Tongue (tissue), 3 donors: Measurements from ENCODE around the gene CNTNAP1. TPM values are rescaled to one million over a fixed set of nuclear protein-coding genes. Genes with fewer than 3 reads are reported as not detected.
"Not testable (repeated sequence)": the region's sequence is repeated elsewhere in the genome, so short reads cannot be mapped to it uniquely, and the experiment has no call there.

Source experiments
- DNase-seq: peaks from one replicate; pipeline ENCODE4 v3.0.0-alpha.2; 2015
- small RNA-seq: library from RNA; depleted of rRNA; stranded (forward); fragments of <200 nt; gene quantifications from one replicate; pipeline ENCODE3, GENCODE V24; 2014; ENCODE audit warnings: low replicate concordance
- total RNA-seq: library from RNA; depleted of rRNA; stranded (reverse); fragments of >200 nt; gene quantifications from one replicate; pipeline ENCODE4 v1.2.3, GENCODE V29; 2014

The CNTNAP1 gene
- total RNA-seq, 1 donor from 2014 or later: 14.7 TPM

DNA sequence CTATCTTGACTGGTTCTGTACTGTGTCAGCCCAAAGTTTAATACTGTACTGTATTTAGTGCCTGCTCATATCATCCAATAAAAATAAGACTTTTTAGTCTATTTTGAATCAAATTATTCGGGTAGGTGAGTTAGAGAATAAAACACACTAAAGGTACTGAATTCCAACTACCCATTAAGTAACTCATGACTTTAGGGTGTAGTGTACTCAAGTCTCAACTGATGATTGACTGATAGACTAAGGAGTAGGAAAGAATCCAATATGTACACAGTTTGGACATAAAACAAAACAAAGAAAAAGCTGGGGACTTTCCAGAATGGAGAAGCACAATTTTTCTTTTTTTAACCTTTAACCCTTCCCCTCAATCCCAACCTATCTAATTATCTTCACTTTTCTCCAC lies 58.4 kb downstream of the CNTNAP1 start:
- DNase-seq: no peak

DNA sequence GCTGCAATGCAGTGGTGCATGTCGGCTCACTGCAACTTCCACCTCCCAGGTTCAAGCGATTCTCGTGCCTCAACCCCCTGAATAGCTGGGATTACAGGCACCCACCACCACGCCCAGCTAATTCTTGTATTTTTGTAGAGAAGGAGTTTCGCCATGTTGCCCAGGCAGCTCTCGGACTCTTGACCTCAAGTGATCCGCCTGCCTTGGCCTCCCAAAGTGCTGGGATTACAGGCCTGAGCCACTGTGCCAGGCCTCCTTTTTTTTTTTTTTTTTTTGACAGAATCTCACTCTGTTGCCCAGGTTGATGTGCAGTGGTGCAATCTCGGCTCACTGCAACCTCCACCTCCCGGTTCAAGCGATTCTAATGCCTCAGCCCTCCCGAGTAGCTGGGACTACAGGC lies 60.6 kb downstream of the CNTNAP1 start:
- DNase-seq: not testable (repeated sequence)

DNA sequence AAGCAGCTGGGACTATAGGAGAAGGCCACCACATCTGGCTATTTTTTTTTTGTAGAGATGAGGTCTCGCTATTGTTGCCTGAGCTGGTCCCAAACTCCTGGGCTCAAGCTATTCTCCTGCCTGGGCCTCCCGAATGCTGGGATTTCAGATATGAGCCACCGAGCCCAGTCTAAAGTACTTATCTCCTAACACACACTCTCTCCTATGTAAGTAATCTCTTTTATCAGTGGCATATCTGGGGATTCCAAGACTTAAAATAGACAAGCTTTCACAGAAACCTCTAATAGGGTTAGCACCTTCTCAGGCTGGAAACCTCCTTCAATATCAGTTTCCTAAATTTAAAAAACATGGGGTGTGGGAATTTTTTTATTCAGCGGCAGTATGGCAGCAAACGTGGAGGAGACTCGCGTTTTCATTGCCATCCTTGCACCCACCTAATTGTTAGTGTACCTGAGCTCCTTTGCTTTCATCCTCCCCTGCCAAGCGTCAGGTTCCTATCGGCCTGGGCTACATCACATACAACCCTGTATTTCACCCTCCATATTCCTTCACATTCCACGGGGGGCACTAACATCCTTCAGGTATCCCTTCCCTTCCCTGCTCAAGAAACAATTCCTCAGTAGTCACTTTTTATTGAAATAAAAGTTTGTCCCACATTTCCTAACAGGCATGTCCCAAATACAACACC lies 61.4 kb downstream of the CNTNAP1 start:
- DNase-seq: no peak

DNA sequence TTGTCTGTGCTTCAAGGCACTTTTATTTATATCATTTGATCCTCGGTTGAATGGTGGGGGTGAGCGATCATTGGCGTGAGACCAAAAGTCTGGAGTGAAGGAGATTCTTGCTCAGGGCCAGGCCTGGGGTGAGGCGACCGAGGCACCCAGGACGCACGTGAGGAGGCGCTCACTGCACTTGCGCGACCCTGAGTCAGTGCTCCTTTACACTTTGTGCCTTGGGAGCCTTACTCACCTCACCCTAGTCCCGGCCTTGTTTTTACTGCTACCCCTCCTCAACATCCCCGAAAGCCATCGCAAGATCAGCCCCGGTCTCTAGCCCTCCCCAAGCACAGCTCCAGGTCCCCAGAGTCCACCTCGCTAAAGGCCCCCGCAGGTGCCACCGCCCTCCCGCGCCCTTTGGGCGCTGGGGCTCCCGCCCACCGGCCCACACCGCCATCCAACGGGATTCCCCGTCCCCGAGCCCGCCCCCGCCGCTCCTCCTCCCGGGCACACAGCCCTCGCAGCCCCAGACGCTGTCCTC lies 62.0 kb downstream of the CNTNAP1 start:
- DNase-seq: no peak

DNA sequence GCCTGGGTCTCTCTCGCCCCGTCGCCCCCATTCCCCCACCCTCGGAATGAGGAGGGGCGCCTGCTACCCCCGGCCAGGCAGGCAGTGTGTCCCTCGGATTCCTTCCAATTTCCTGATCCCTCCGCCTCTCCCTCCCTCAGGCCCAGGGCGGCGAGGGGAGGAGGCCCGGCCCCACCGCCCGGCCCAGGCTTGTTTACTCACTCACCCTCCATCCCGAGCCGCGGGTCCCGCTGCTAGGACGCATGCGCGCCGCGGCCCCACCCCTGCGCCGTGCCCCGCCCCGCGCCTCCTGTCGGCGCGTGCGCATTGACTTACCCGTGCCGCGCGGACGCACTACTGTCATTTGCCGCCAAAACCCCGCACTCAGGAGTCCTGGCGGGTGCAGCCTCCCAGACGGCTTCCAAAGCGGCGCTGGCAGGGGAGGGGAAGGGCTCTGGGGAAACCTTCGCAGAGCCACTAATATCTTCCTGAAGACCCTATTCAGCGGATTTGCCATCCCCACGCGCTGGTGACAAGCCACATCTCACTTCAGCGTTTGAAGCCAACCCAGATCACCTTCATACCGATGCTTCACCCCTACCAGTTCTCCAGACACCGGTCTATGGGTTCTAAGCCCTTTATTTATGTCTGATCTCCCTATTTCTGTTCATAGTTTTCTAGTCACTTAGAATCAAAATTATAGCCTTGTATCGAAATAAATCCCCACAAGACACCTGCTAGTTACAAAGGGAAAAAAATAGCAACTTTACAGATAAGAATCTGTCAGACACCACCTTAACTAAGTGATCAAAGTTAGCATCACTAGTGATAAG lies 62.7 kb downstream of the CNTNAP1 start, which contains the start of gene EZH1:
Gene EZH1, minus strand, starts transcription at position 235 of the 812 bp plus-strand sequence. CDS start 16,099 bp downstream, outside the sequence.
- peak; percentile 97 for DNase-seq

DNA sequence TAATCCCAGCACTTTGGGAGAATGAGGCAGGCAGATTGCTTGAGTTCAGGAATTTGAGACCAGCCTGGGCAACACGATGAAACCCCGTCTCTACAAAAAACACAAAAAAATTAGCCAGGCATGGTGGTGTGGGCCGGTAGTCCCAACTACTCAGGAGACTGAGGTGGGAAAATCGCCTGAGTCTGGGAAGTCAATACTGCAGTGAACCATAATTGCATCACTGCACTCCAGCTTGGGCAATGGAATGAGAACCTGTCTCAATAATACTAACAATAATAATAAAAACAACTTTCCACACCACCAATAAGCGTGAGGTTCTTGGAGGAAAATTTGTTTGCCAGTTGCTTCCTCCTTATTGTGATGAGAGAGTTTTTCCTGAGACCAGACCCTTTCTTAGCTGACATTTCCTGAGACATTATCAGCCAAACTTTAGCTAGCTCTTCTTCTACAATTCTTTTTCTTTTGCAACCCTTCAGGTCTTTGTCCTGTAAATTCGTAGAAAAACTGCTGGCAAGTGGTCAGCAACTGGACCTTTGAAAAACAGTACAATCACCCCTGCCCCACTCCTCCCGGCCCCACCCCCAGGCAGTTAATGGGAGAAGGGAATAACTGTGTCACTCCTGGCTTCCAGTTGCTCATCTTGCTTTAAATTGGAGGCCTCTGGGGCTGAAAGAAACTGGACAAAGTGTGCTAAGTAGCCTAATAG lies 66.0 kb downstream of the CNTNAP1 start:
- no peak for DNase-seq

DNA sequence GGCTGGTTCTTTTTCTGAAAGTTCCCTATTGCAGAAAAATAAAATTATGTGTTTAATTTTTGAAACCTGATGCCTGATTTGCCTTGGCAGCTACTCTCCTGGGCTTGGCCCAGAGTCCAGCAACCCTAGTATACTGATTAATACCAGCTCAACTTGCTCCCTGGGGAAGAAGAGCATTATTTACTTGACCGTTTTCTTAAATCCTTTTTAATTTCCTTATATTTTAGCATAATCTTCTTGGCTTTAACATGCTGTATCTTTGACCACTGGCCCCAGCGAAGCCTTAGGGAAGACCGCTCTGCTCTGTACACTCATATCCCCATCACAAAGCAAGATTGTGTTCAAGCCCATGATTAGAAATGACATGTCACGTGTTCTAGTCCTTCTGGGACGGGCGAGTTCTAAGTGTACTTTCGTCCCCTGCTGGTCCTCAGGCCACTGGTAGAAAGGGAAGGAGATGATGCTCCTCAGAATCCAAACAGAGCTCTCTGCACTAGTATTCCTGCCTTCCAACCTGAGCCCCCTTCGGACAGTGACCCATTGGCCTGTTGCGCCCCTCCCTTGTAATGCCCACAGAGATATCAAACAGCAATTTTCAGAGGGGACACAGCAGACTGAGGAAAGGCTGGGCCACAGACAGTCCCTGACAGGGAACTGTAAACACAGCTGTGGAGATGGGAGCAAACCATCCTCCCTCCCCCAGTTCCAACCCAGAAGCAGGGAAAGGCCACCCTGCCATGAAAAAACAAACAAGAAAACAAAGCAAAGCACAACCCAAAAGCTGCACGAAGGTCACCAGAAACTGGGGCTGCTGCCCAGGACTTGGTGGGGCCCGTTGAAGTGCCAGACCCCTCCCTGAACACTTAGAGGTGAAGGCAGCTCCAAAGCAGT lies 66.8 kb downstream of the CNTNAP1 start:
- DNase-seq: no peak

Small RNAs within 50 kb of the gene (small RNA-seq; reads per million reads assigned to genes)
- 0.06 reads per million for gene MIR6780A

Other genes with a start within 250 kb of the CNTNAP1 start
- gene ATP6V0A1, start 223.7 kb upstream of the CNTNAP1 start, total RNA-seq: 69.5 TPM
- gene NAGLU, start 146.3 kb upstream of the CNTNAP1 start, total RNA-seq: 31.9 TPM
- gene HSD17B1, start 129.6 kb upstream of the CNTNAP1 start, total RNA-seq: 0.21 TPM
- 20.4 TPM for gene COASY, start 120.4 kb upstream of the CNTNAP1 start, total RNA-seq
- 30.2 TPM for gene MLX, start 115.4 kb upstream of the CNTNAP1 start, total RNA-seq
- 3.0 TPM for gene PSMC3IP, start 104.8 kb upstream of the CNTNAP1 start, total RNA-seq
- 52.6 TPM for gene RETREG3, start 73.2 kb upstream of the CNTNAP1 start, total RNA-seq
- 21.1 TPM for gene TUBG1, start 72.8 kb upstream of the CNTNAP1 start, total RNA-seq
- gene TUBG2, start 23.2 kb upstream of the CNTNAP1 start, total RNA-seq: 6.2 TPM
- gene PLEKHH3, start 5.5 kb upstream of the CNTNAP1 start, total RNA-seq: 38.9 TPM
- gene CCR10, start 688 bp upstream of the CNTNAP1 start, total RNA-seq: 1.5 TPM
- gene EZH1, start 62.5 kb downstream of the CNTNAP1 start, total RNA-seq: 35.6 TPM
- gene RAMP2, start 78.7 kb downstream of the CNTNAP1 start, total RNA-seq: 11.9 TPM
- 40.3 TPM for gene VPS25, start 90.9 kb downstream of the CNTNAP1 start, total RNA-seq
- gene WNK4, start 98.1 kb downstream of the CNTNAP1 start, total RNA-seq: not detected
- 50.7 TPM for gene COA3, start 116.2 kb downstream of the CNTNAP1 start, total RNA-seq
- gene CNTD1, start 116.3 kb downstream of the CNTNAP1 start, total RNA-seq: not detected
- 68.7 TPM for gene BECN1, start 141.8 kb downstream of the CNTNAP1 start, total RNA-seq
- 48.5 TPM for gene PSME3, start 150.9 kb downstream of the CNTNAP1 start, total RNA-seq
- gene AOC2, start 162.0 kb downstream of the CNTNAP1 start, total RNA-seq: 1.4 TPM
- gene AOC3, start 168.7 kb downstream of the CNTNAP1 start, total RNA-seq: 23.0 TPM
- gene G6PC1, start 218.3 kb downstream of the CNTNAP1 start, total RNA-seq: not detected